ENCODE data around the gene LASP1. TPM values are rescaled to one million over a fixed set of nuclear protein-coding genes. Genes with fewer than 3 reads are reported as not detected.

Gene LASP1
- total RNA-seq, 1 experiment from 2014 or later = 78.3 TPM

- intact Hi-C loops (cut with micrococcal nuclease; ENCODE audit: unreplicated experiment) = no loop called here
- BruUV-seq (replicated peaks) = no TSS peak
- H3K9me3 ChIP-seq (ENCODE audit: low read depth, low read length, poor library complexity, severe bottlenecking) = no peaks in the 10 kb centered on the region
- peaks cover 46% of the 10 kb centered on the region for H3K4me1 ChIP-seq (ENCODE audit: insufficient read depth, low read length, poor library complexity, severe bottlenecking)
- ChIA-PET POLR2A (ENCODE audit: low non-redundant PET) (no interaction called here), CTCF (no interaction called here)
- H3K27ac ChIP-seq (ENCODE audit: low read depth, low read length, poor library complexity, severe bottlenecking) = peak overlapping the region; percentile 47
- no peak for DNase-seq (ENCODE audit: low spot score)
- H3K36me3 ChIP-seq (ENCODE audit: insufficient read depth, low read length, poor library complexity, severe bottlenecking) = no peaks in the 10 kb centered on the region
- TF ChIP-seq EZH2 (IDR thresholded peaks at IDR 0.05; ENCODE audit: borderline replicate concordance, low read depth, low read length, poor library complexity, severe bottlenecking) (no peak), CTCF (conservative IDR thresholded peaks at IDR 0.05; ENCODE audit: low read depth, low read length) (no peak)
- H3K27me3 ChIP-seq (replicated peaks; ENCODE audit: insufficient read depth, low read depth, low read length, poor library complexity) = no peaks in the 10 kb centered on the region
- H3K4me3 ChIP-seq (ENCODE audit: low read depth, low read length, poor library complexity, severe bottlenecking) = no peak overlapping the region
Measured at GRCh38 chr17:38873640-38874380, 4.0 kb downstream of the LASP1 start.

- DNase-seq (ENCODE audit: low spot score) = no peak
- peak overlapping the region; percentile 47 for H3K27ac ChIP-seq (ENCODE audit: low read depth, low read length, poor library complexity, severe bottlenecking)
Measured at GRCh38 chr17:38874505-38875400, 4.9 kb downstream of the LASP1 start.

More at GRCh38 chr17:38874505-38875400, 4.9 kb downstream of the LASP1 start:
- peaks cover 46% of the 10 kb centered on the region for H3K4me1 ChIP-seq (ENCODE audit: insufficient read depth, low read length, poor library complexity, severe bottlenecking)
- H3K36me3 ChIP-seq (ENCODE audit: insufficient read depth, low read length, poor library complexity, severe bottlenecking) = no peaks in the 10 kb centered on the region
- ChIA-PET POLR2A (ENCODE audit: low non-redundant PET) (no interaction called here), CTCF (no interaction called here)
- no peaks in the 10 kb centered on the region for H3K9me3 ChIP-seq (ENCODE audit: low read depth, low read length, poor library complexity, severe bottlenecking)
- H3K4me3 ChIP-seq (ENCODE audit: low read depth, low read length, poor library complexity, severe bottlenecking) = no peak overlapping the region
- no peak for TF ChIP-seq CTCF (conservative IDR thresholded peaks at IDR 0.05; ENCODE audit: low read depth, low read length)
- TF ChIP-seq EZH2 (IDR thresholded peaks at IDR 0.05; ENCODE audit: borderline replicate concordance, low read depth, low read length, poor library complexity, severe bottlenecking) = no peak
- no TSS peak for BruUV-seq (replicated peaks)
- intact Hi-C loops (cut with micrococcal nuclease; ENCODE audit: unreplicated experiment) = no loop called here
- H3K27me3 ChIP-seq (replicated peaks; ENCODE audit: insufficient read depth, low read depth, low read length, poor library complexity) = no peaks in the 10 kb centered on the region
